Activated naive CD8-positive, alpha-beta T cell treated with anti-CD3 and anti-CD28 coated beads, Interleukin-2, amount 50 U/mL, for 16 hours (primary cell): ENCODE results near the gene ZNF536.

Experiments used
- DNase-seq: peaks from one replicate; pipeline ENCODE4 v3.0.0-alpha.2; 2020; ENCODE audit warnings: low read depth, low spot score

ZNF536 gene

GRCh38 chr19:30363073-30363472 lies 9.1 kb upstream of the ZNF536 start:
- no peak for DNase-seq

GRCh38 chr19:30364866-30365800 lies 7.1 kb upstream of the ZNF536 start:
- DNase-seq = no peak

GRCh38 chr19:30366282-30366681 lies 5.9 kb upstream of the ZNF536 start:
- no peak for DNase-seq

- no peak for DNase-seq
These were observed 5.2 kb upstream of the ZNF536 start for GRCh38 chr19:30367006-30367405.

GRCh38 chr19:30367421-30367820 lies 4.8 kb upstream of the ZNF536 start:
- DNase-seq = no peak

GRCh38 chr19:30369833-30370232 lies 2.4 kb upstream of the ZNF536 start:
- no peak for DNase-seq

GRCh38 chr19:30371161-30371836 lies 885 bp upstream of the ZNF536 start:
- DNase-seq = no peak

- DNase-seq = no peak
These were observed 1.4 kb downstream of the ZNF536 start for GRCh38 chr19:30373593-30373992.

GRCh38 chr19:30374539-30374864 lies 2.3 kb downstream of the ZNF536 start:
- no peak for DNase-seq

GRCh38 chr19:30374865-30375552 lies 2.8 kb downstream of the ZNF536 start:
- DNase-seq = no peak

- DNase-seq = no peak
These were observed 3.4 kb downstream of the ZNF536 start for GRCh38 chr19:30375553-30376031.

- no peak for DNase-seq
These were observed 4.1 kb downstream of the ZNF536 start for GRCh38 chr19:30376272-30376671.

GRCh38 chr19:30376826-30377425 lies 4.7 kb downstream of the ZNF536 start:
- DNase-seq = no peak

GRCh38 chr19:30378701-30379100 lies 6.5 kb downstream of the ZNF536 start:
- no peak for DNase-seq

- no peak for DNase-seq
These were observed 7.8 kb downstream of the ZNF536 start for GRCh38 chr19:30379841-30380610.

GRCh38 chr19:30381366-30381765 lies 9.2 kb downstream of the ZNF536 start:
- no peak for DNase-seq

GRCh38 chr19:30385174-30385573 lies 13.0 kb downstream of the ZNF536 start:
- no peak for DNase-seq

- no peak for DNase-seq
These were observed 13.5 kb downstream of the ZNF536 start for GRCh38 chr19:30385666-30386065.

- DNase-seq = no peak
These were observed 14.5 kb downstream of the ZNF536 start for GRCh38 chr19:30386551-30387143.

GRCh38 chr19:30387311-30388115 lies 15.3 kb downstream of the ZNF536 start:
- no peak for DNase-seq
